ENCODE data around the gene CDC42BPB. TPM values are rescaled to one million over a fixed set of nuclear protein-coding genes. Genes with fewer than 3 reads are reported as not detected.

CDC42BPB gene
- total RNA-seq, 3 donors from 2014 or later (not counting 1 experiment from before 2014, with no cell fraction given): 0.86 to 2.3 (median 2.0) TPM

GRCh38 chr14:103074729-103075367, 17.5 kb upstream of the CDC42BPB start:
- ATAC-seq (no peak), DNase-seq (peak in 1 of 2 donors; percentile 19)
- H3K27ac ChIP-seq (ENCODE audit: low read length): no peak overlapping the region
- Mint-ChIP-seq H3K9me3 (no peaks in the 10 kb centered on the region), H3K27ac (no peak overlapping the region), H3K4me1 (no peaks in the 10 kb centered on the region), H3K27me3 (ENCODE audit: low read depth in 2 of 2) (peaks cover 0 to 5% of the 10 kb centered on the region in 2 donors), H3K36me3 (no peaks in the 10 kb centered on the region), H3K4me3 (no peak overlapping the region)
- intact Hi-C loops (cut with micrococcal nuclease): loop anchor here (5.0 to 10.0 kb wide), 2 partner anchors 112 to 220 kb away; no protein-coding TSS in a partner anchor
- H3K4me3 ChIP-seq (ENCODE audit: low read length): peak overlapping the region; percentile 27
- WGBS (ENCODE audit: insufficient coverage): 32% methylated on average over 21 of the region's 21 CpGs
- H3K4me1 ChIP-seq (ENCODE audit: control insufficient read depth, insufficient read depth, low read length): peaks cover 14% of the 10 kb centered on the region
- H3K36me3 ChIP-seq (ENCODE audit: control insufficient read depth, insufficient read depth, low read length): no peaks in the 10 kb centered on the region
- no peak for TF ChIP-seq CTCF (IDR thresholded peaks at IDR 0.05)
- H3K9me3 ChIP-seq (ENCODE audit: control insufficient read depth, insufficient read depth, low read length): no peaks in the 10 kb centered on the region
- H3K27me3 ChIP-seq (ENCODE audit: control insufficient read depth, insufficient read depth, low read length): peaks cover 10% of the 10 kb centered on the region

GRCh38 chr14:103073876-103074728, 16.8 kb upstream of the CDC42BPB start:
- intact Hi-C loops (cut with micrococcal nuclease): loop anchor here (10.0 kb wide), 1 partner anchor 221 kb away; no protein-coding TSS in a partner anchor
- Mint-ChIP-seq H3K27ac (no peak overlapping the region), H3K4me3 (no peak overlapping the region), H3K4me1 (no peaks in the 10 kb centered on the region), H3K27me3 (ENCODE audit: low read depth in 2 of 2) (peaks cover 0 to 7% of the 10 kb centered on the region in 2 donors), H3K9me3 (no peaks in the 10 kb centered on the region), H3K36me3 (no peaks in the 10 kb centered on the region)
- ATAC-seq (no peak), DNase-seq (no peak)
- Histone ChIP-seq H3K36me3 (ENCODE audit: control insufficient read depth, insufficient read depth, low read length) (no peaks in the 10 kb centered on the region), H3K4me3 (ENCODE audit: low read length) (no peak overlapping the region), H3K4me1 (ENCODE audit: control insufficient read depth, insufficient read depth, low read length) (peaks cover 14% of the 10 kb centered on the region), H3K27me3 (ENCODE audit: control insufficient read depth, insufficient read depth, low read length) (peaks cover 10% of the 10 kb centered on the region), H3K9me3 (ENCODE audit: control insufficient read depth, insufficient read depth, low read length) (no peaks in the 10 kb centered on the region), H3K27ac (ENCODE audit: low read length) (no peak overlapping the region)
- no peak for TF ChIP-seq CTCF (IDR thresholded peaks at IDR 0.05)
- 80% methylated on average over 21 of the region's 21 CpGs for WGBS (ENCODE audit: insufficient coverage)

- Histone ChIP-seq H3K4me1 (ENCODE audit: control insufficient read depth, insufficient read depth, low read length) (peaks cover 14% of the 10 kb centered on the region), H3K9me3 (ENCODE audit: control insufficient read depth, insufficient read depth, low read length) (no peaks in the 10 kb centered on the region), H3K4me3 (ENCODE audit: low read length) (no peak overlapping the region), H3K36me3 (ENCODE audit: control insufficient read depth, insufficient read depth, low read length) (no peaks in the 10 kb centered on the region), H3K27ac (ENCODE audit: low read length) (no peak overlapping the region), H3K27me3 (ENCODE audit: control insufficient read depth, insufficient read depth, low read length) (peaks cover 10% of the 10 kb centered on the region)
- peaks cover 0 to 11% of the 10 kb centered on the region in 2 donors for H3K27me3 Mint-ChIP-seq (ENCODE audit: low read depth in 2 of 2)
- no peak overlapping the region for H3K27ac Mint-ChIP-seq
- H3K36me3 Mint-ChIP-seq: no peaks in the 10 kb centered on the region
- no peak for TF ChIP-seq CTCF (IDR thresholded peaks at IDR 0.05)
- 92% methylated on average over 14 of the region's 14 CpGs for WGBS (ENCODE audit: insufficient coverage)
- no peaks in the 10 kb centered on the region for H3K9me3 Mint-ChIP-seq
- no peaks in the 10 kb centered on the region for H3K4me1 Mint-ChIP-seq
- H3K4me3 Mint-ChIP-seq: no peak overlapping the region
- ATAC-seq: no peak
- intact Hi-C loops (cut with micrococcal nuclease): loop anchor here (10.0 kb wide), 1 partner anchor 221 kb away; no protein-coding TSS in a partner anchor
- no peak for DNase-seq
Measured at GRCh38 chr14:103073367-103073875, 16.1 kb upstream of the CDC42BPB start.
